Central memory CD8-positive, alpha-beta T cell (primary cell): ENCODE data around the gene RGS7BP.

Experiments
- ATAC-seq: fragments of 150-1000 bp; cut with Tn5 transposase; replicated peaks from 2 replicates; pipeline ENCODE4 v1.10.0; 2022; ENCODE audit warnings: mild to moderate bottlenecking, moderate FRiP score, moderate number of reproducible peaks; ENCODE audit not compliant: poor library complexity, severe bottlenecking; ENCODE audit errors: extremely low read depth
- DNase-seq, 2 donors: peaks; one replicate each; pipeline ENCODE4 v3.0.0; 2021; ENCODE audit warnings: low spot score in 2 of 2
- H3K27ac Mint-ChIP-seq: one replicate; pipeline ENCODE4 v1.8.0; 2022; ENCODE audit warnings: low read depth, mild to moderate bottlenecking, moderate library complexity, mixed read lengths
- H3K27me3 Mint-ChIP-seq: one replicate; pipeline ENCODE4 v1.8.0; 2022; ENCODE audit warnings: mixed read lengths
- H3K36me3 Mint-ChIP-seq: one replicate; pipeline ENCODE4 v1.8.0; 2022; ENCODE audit warnings: mild to moderate bottlenecking, moderate library complexity, mixed read lengths; ENCODE audit not compliant: insufficient read depth
- H3K4me1 Mint-ChIP-seq: one replicate; pipeline ENCODE4 v1.8.0; 2022; ENCODE audit warnings: mixed read lengths
- H3K4me3 Mint-ChIP-seq: one replicate; pipeline ENCODE4 v1.8.0; 2022; ENCODE audit warnings: mild to moderate bottlenecking, moderate library complexity, mixed read lengths
- H3K9me3 Mint-ChIP-seq: one replicate; pipeline ENCODE4 v1.8.0; 2022; ENCODE audit warnings: mixed read lengths

RGS7BP gene

GRCh38 chr5:64612344-64612961, 106.6 kb downstream of the RGS7BP start:
- Mint-ChIP-seq H3K9me3 (no peaks in the 10 kb centered on the region), H3K27me3 (peaks cover 36% of the 10 kb centered on the region), H3K27ac (no peak overlapping the region), H3K4me1 (no peaks in the 10 kb centered on the region), H3K36me3 (no peaks in the 10 kb centered on the region), H3K4me3 (no peak overlapping the region)
- ATAC-seq (no peak), DNase-seq (no peak)

GRCh38 chr5:64615895-64616294, 110.1 kb downstream of the RGS7BP start:
- no peaks in the 10 kb centered on the region for H3K36me3 Mint-ChIP-seq
- peaks cover 25% of the 10 kb centered on the region for H3K27me3 Mint-ChIP-seq
- H3K4me1 Mint-ChIP-seq = no peaks in the 10 kb centered on the region
- H3K9me3 Mint-ChIP-seq = no peaks in the 10 kb centered on the region
- no peak overlapping the region for H3K27ac Mint-ChIP-seq
- H3K4me3 Mint-ChIP-seq = no peak overlapping the region
- DNase-seq (no peak), ATAC-seq (no peak)

GRCh38 chr5:64619609-64620008, 113.8 kb downstream of the RGS7BP start:
- no peak overlapping the region for H3K4me3 Mint-ChIP-seq
- H3K27me3 Mint-ChIP-seq = peaks cover 51% of the 10 kb centered on the region
- no peak for DNase-seq
- H3K36me3 Mint-ChIP-seq = no peaks in the 10 kb centered on the region
- H3K27ac Mint-ChIP-seq = no peak overlapping the region
- no peaks in the 10 kb centered on the region for H3K4me1 Mint-ChIP-seq
- ATAC-seq = no peak
- H3K9me3 Mint-ChIP-seq = no peaks in the 10 kb centered on the region

GRCh38 chr5:64622991-64623390, 117.2 kb downstream of the RGS7BP start:
- peaks cover 59% of the 10 kb centered on the region for H3K27me3 Mint-ChIP-seq
- H3K27ac Mint-ChIP-seq = no peak overlapping the region
- DNase-seq (no peak), ATAC-seq (no peak)
- H3K4me3 Mint-ChIP-seq = no peak overlapping the region
- H3K9me3 Mint-ChIP-seq = no peaks in the 10 kb centered on the region
- H3K36me3 Mint-ChIP-seq = no peaks in the 10 kb centered on the region
- H3K4me1 Mint-ChIP-seq = no peaks in the 10 kb centered on the region

GRCh38 chr5:64625678-64626077, 119.9 kb downstream of the RGS7BP start:
- Mint-ChIP-seq H3K4me1 (no peaks in the 10 kb centered on the region), H3K4me3 (no peak overlapping the region), H3K36me3 (no peaks in the 10 kb centered on the region), H3K9me3 (no peaks in the 10 kb centered on the region), H3K27ac (no peak overlapping the region), H3K27me3 (peaks cover 56% of the 10 kb centered on the region)
- ATAC-seq (no peak), DNase-seq (no peak)

- Mint-ChIP-seq H3K9me3 (no peaks in the 10 kb centered on the region), H3K4me1 (no peaks in the 10 kb centered on the region), H3K4me3 (no peak overlapping the region), H3K36me3 (no peaks in the 10 kb centered on the region), H3K27ac (no peak overlapping the region), H3K27me3 (peaks cover 24% of the 10 kb centered on the region)
- no peak for DNase-seq
- no peak for ATAC-seq
These were observed 123.1 kb downstream of the RGS7BP start for GRCh38 chr5:64628901-64629300.

- Mint-ChIP-seq H3K27me3 (peaks cover 14% of the 10 kb centered on the region), H3K4me1 (no peaks in the 10 kb centered on the region), H3K36me3 (no peaks in the 10 kb centered on the region), H3K27ac (no peak overlapping the region), H3K4me3 (no peak overlapping the region), H3K9me3 (no peaks in the 10 kb centered on the region)
- DNase-seq (no peak), ATAC-seq (no peak)
These were observed 124.0 kb downstream of the RGS7BP start for GRCh38 chr5:64629841-64630240.

GRCh38 chr5:64632251-64632650, 126.4 kb downstream of the RGS7BP start:
- DNase-seq (no peak), ATAC-seq (no peak)
- H3K27me3 Mint-ChIP-seq = peaks cover 7% of the 10 kb centered on the region
- no peak overlapping the region for H3K4me3 Mint-ChIP-seq
- no peak overlapping the region for H3K27ac Mint-ChIP-seq
- H3K9me3 Mint-ChIP-seq = no peaks in the 10 kb centered on the region
- no peaks in the 10 kb centered on the region for H3K4me1 Mint-ChIP-seq
- H3K36me3 Mint-ChIP-seq = no peaks in the 10 kb centered on the region

GRCh38 chr5:64634997-64635686, 129.3 kb downstream of the RGS7BP start:
- no peaks in the 10 kb centered on the region for H3K36me3 Mint-ChIP-seq

GRCh38 chr5:64637144-64637543, 131.3 kb downstream of the RGS7BP start:
- H3K9me3 Mint-ChIP-seq = no peaks in the 10 kb centered on the region
- no peak overlapping the region for H3K27ac Mint-ChIP-seq
- no peaks in the 10 kb centered on the region for H3K4me1 Mint-ChIP-seq
- H3K27me3 Mint-ChIP-seq = peaks cover 30% of the 10 kb centered on the region
- no peaks in the 10 kb centered on the region for H3K36me3 Mint-ChIP-seq
- DNase-seq (no peak), ATAC-seq (no peak)
- no peak overlapping the region for H3K4me3 Mint-ChIP-seq

More at GRCh38 chr5:64634997-64635686, 129.3 kb downstream of the RGS7BP start:
- H3K4me3 Mint-ChIP-seq = no peak overlapping the region
- H3K9me3 Mint-ChIP-seq = no peaks in the 10 kb centered on the region
- H3K27ac Mint-ChIP-seq = no peak overlapping the region
- no peak for ATAC-seq
- DNase-seq = no peak
- peaks cover 30% of the 10 kb centered on the region for H3K27me3 Mint-ChIP-seq
- no peaks in the 10 kb centered on the region for H3K4me1 Mint-ChIP-seq

- no peak for ATAC-seq
- Mint-ChIP-seq H3K4me3 (no peak overlapping the region), H3K4me1 (no peaks in the 10 kb centered on the region), H3K36me3 (no peaks in the 10 kb centered on the region), H3K27ac (no peak overlapping the region), H3K9me3 (no peaks in the 10 kb centered on the region), H3K27me3 (peaks cover 30% of the 10 kb centered on the region)
- no peak for DNase-seq
These were observed 132.1 kb downstream of the RGS7BP start for GRCh38 chr5:64637837-64638443.

GRCh38 chr5:64644831-64645230, 139.0 kb downstream of the RGS7BP start:
- DNase-seq = no peak
- Mint-ChIP-seq H3K27me3 (peaks cover 2% of the 10 kb centered on the region), H3K9me3 (no peaks in the 10 kb centered on the region), H3K4me1 (no peaks in the 10 kb centered on the region), H3K36me3 (no peaks in the 10 kb centered on the region), H3K27ac (no peak overlapping the region), H3K4me3 (no peak overlapping the region)
- no peak for ATAC-seq

- Mint-ChIP-seq H3K9me3 (no peaks in the 10 kb centered on the region), H3K4me1 (no peaks in the 10 kb centered on the region), H3K27me3 (no peaks in the 10 kb centered on the region), H3K27ac (no peak overlapping the region), H3K36me3 (no peaks in the 10 kb centered on the region), H3K4me3 (no peak overlapping the region)
- ATAC-seq (no peak), DNase-seq (no peak)
These were observed 140.4 kb downstream of the RGS7BP start for GRCh38 chr5:64646169-64646568.
